ENCODE measurements around the gene HIBADH.

The HIBADH gene

DNA sequence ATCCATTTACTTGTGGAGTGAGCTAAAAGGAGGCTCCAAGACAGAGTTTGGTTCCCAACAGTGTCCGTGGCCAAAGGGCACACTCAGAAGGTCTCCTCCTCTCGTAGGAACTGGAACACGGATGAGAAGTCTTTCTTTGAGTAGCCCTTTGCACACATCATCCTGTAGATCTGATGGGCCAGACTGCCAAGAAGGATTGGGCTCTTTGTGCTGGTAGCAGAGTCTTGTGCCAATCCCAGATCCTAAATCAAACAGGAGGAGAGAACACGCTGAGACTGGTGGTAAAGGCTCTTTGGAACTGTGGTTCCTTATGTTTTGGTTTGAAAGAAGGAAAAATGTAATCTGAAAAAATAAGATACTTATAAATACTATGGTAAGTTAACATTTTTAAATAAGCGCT, 136.6 kb downstream of the HIBADH start:
- ATAC-seq, result no peak
- TF ChIP-seq ARNTL (CRISPR knock-in tag; IDR thresholded peaks at IDR 0.05; ENCODE audit: borderline replicate concordance, low read depth) (no peak), SNAI2 (CRISPR knock-in tag; IDR thresholded peaks at IDR 0.05) (no peak), TOX (CRISPR knock-in tag; IDR thresholded peaks at IDR 0.05; ENCODE audit: borderline replicate concordance) (no peak), GLIS3 (CRISPR knock-in tag; IDR thresholded peaks at IDR 0.05) (no peak)
- TF ChIP-seq, protein P1, sequence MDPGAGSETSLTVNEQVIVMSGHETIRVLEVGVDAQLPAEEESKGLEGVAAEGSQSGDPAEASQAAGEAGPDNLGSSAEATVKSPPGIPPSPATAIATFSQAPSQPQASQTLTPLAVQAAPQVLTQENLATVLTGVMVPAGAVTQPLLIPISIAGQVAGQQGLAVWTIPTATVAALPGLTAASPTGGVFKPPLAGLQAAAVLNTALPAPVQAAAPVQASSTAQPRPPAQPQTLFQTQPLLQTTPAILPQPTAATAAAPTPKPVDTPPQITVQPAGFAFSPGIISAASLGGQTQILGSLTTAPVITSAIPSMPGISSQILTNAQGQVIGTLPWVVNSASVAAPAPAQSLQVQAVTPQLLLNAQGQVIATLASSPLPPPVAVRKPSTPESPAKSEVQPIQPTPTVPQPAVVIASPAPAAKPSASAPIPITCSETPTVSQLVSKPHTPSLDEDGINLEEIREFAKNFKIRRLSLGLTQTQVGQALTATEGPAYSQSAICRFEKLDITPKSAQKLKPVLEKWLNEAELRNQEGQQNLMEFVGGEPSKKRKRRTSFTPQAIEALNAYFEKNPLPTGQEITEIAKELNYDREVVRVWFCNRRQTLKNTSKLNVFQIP (CRISPR knock-in tag; IDR thresholded peaks at IDR 0.05; ENCODE audit: borderline replicate concordance, low read depth), result no peak

DNA sequence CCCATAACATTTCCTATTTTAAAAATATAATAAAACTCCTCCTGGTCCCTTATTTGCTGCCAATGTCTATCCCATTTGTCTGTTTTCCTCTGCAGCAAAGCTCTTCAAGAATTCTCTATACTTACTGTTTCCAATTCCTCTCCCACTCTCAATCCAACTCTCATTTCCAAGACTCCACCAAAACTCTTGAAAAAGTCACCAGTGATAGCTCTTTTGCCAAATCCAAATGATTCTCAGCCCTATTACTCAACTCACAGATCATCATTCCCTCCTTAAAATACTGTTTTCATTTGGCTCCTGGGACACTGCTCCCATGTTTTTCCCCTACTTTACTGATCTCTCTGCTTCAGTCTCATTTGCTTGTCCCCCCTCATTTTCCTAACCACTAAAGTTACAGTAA, 139.4 kb downstream of the HIBADH start:
- TF ChIP-seq, protein P2, sequence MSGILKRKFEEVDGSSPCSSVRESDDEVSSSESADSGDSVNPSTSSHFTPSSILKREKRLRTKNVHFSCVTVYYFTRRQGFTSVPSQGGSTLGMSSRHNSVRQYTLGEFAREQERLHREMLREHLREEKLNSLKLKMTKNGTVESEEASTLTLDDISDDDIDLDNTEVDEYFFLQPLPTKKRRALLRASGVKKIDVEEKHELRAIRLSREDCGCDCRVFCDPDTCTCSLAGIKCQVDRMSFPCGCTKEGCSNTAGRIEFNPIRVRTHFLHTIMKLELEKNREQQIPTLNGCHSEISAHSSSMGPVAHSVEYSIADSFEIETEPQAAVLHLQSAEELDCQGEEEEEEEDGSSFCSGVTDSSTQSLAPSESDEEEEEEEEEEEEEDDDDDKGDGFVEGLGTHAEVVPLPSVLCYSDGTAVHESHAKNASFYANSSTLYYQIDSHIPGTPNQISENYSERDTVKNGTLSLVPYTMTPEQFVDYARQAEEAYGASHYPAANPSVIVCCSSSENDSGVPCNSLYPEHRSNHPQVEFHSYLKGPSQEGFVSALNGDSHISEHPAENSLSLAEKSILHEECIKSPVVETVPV (CRISPR knock-in tag; IDR thresholded peaks at IDR 0.05), result no peak
- TF ChIP-seq SNAI2 (CRISPR knock-in tag; IDR thresholded peaks at IDR 0.05) (no peak), ZFP3 (CRISPR knock-in tag; IDR thresholded peaks at IDR 0.05) (no peak), ISL1 (CRISPR knock-in tag; IDR thresholded peaks at IDR 0.05) (no peak), ZNF70 (CRISPR knock-in tag; IDR thresholded peaks at IDR 0.05) (no peak), RARB (CRISPR knock-in tag; IDR thresholded peaks at IDR 0.05) (no peak)
- ATAC-seq, result no peak

DNA sequence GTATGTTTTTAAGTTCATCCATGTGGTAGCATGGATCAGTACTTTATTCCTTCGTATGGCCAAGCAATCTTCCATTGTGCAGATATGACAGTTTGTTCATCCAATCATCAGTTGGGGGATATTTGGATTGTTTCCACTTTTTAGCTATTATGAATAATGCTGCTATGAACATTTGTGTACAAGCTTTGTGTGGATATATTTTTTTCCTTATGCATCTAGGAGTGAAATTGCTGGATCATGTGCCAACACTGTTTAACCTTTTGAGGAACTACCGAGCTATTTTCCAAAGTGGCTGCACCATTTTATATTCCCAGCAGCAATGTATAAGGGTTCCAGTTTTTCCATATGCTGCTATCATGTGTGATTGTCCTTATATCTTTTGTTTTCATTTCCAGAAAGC, 140.1 kb downstream of the HIBADH start:
- no peak for ATAC-seq
- TF ChIP-seq, protein P3, sequence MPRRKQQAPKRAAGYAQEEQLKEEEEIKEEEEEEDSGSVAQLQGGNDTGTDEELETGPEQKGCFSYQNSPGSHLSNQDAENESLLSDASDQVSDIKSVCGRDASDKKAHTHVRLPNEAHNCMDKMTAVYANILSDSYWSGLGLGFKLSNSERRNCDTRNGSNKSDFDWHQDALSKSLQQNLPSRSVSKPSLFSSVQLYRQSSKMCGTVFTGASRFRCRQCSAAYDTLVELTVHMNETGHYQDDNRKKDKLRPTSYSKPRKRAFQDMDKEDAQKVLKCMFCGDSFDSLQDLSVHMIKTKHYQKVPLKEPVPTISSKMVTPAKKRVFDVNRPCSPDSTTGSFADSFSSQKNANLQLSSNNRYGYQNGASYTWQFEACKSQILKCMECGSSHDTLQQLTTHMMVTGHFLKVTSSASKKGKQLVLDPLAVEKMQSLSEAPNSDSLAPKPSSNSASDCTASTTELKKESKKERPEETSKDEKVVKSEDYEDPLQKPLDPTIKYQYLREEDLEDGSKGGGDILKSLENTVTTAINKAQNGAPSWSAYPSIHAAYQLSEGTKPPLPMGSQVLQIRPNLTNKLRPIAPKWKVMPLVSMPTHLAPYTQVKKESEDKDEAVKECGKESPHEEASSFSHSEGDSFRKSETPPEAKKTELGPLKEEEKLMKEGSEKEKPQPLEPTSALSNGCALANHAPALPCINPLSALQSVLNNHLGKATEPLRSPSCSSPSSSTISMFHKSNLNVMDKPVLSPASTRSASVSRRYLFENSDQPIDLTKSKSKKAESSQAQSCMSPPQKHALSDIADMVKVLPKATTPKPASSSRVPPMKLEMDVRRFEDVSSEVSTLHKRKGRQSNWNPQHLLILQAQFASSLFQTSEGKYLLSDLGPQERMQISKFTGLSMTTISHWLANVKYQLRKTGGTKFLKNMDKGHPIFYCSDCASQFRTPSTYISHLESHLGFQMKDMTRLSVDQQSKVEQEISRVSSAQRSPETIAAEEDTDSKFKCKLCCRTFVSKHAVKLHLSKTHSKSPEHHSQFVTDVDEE (CRISPR knock-in tag; IDR thresholded peaks at IDR 0.05), result no peak
- TF ChIP-seq ISL1 (CRISPR knock-in tag; IDR thresholded peaks at IDR 0.05), result no peak
- TF ChIP-seq BACH2 (CRISPR knock-in tag; IDR thresholded peaks at IDR 0.05; ENCODE audit: borderline replicate concordance), result no peak
- TF ChIP-seq, protein P4, sequence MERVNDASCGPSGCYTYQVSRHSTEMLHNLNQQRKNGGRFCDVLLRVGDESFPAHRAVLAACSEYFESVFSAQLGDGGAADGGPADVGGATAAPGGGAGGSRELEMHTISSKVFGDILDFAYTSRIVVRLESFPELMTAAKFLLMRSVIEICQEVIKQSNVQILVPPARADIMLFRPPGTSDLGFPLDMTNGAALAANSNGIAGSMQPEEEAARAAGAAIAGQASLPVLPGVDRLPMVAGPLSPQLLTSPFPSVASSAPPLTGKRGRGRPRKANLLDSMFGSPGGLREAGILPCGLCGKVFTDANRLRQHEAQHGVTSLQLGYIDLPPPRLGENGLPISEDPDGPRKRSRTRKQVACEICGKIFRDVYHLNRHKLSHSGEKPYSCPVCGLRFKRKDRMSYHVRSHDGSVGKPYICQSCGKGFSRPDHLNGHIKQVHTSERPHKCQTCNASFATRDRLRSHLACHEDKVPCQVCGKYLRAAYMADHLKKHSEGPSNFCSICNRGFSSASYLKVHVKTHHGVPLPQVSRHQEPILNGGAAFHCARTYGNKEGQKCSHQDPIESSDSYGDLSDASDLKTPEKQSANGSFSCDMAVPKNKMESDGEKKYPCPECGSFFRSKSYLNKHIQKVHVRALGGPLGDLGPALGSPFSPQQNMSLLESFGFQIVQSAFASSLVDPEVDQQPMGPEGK (CRISPR knock-in tag; IDR thresholded peaks at IDR 0.05; ENCODE audit: borderline replicate concordance), result no peak
- no peak for TF ChIP-seq ARNTL (CRISPR knock-in tag; IDR thresholded peaks at IDR 0.05; ENCODE audit: borderline replicate concordance, low read depth)

DNA sequence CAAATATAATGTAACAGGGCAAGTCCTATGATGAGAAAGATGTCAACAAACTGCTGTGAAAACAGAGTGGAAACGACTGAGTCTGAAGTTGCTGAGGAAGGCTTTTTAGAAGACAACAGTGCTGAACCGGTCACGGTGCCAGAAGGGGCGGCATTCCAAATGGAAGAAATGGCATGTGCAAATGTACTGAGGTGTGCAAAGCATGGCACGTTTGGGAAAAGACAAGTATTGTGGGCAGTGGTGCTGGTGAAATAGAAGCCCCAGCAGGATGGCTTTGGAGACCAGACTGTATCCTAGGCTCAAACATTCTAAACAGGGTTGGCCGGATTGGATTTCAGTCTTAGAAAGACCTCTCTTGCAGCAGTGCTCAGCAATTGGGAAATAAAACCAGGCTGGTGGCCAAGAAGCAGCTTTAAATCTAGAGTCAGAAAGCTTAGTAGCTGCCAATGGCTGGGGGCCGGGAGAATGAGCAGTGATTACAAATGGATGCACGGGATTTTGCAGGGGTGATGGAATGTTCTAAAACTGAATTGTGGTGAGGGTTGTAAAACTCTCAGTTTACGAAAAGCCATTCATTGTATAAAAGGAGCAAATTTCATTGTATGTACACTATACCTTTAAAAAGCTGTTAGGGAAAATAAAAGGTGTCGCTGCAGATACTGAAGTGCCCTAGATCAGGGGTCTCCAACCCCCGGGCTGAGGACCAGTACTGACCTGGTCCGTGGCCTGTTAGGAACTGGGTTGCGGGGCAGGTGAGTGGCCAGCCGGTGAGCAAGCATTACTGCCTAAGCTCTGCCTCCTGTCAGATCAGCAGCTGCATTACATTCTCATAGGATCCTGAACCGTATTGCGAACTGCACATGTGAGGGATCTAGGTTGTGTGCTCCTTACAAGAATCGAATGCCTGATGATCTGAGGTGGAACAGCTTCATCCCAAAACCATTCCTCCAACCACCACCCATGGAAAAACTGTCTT, 141.6 kb downstream of the HIBADH start:
- ATAC-seq, result no peak
- no peak for TF ChIP-seq SNAI2 (CRISPR knock-in tag; IDR thresholded peaks at IDR 0.05)
- no peak for TF ChIP-seq TCF4 (CRISPR knock-in tag; IDR thresholded peaks at IDR 0.05; ENCODE audit: borderline replicate concordance)
- TF ChIP-seq ZNF8 (CRISPR knock-in tag; IDR thresholded peaks at IDR 0.05), result no peak
- TF ChIP-seq TOX (CRISPR knock-in tag; IDR thresholded peaks at IDR 0.05; ENCODE audit: borderline replicate concordance), result no peak
- TF ChIP-seq, protein P2 (CRISPR knock-in tag; IDR thresholded peaks at IDR 0.05), result no peak

Data from SK-N-SH treated with all-trans-retinoic acid at 6 μM for 48 hours (cell line).